ENCODE data around the gene RPL41.

Gene RPL41

GRCh38 chr12:56158029-56158925, 41.8 kb downstream of the RPL41 start, which contains the start of gene MYL6:
Gene MYL6, plus strand, starts transcription at chr12:56158359. Its CDS starts 43 bp downstream, at chr12:56158402.
- POLR2A ChIA-PET, result interaction anchor here (0.5 to 2.8 kb wide), 18 partner anchors 10 to 478 kb away, joined by 3 to 42 read pairs (median 4); partner anchors contain the start of genes ESYT1, PA2G4, RNF41 and SMARCC2
- Histone ChIP-seq H3K4me3 (ENCODE audit: low read depth, low read length) (peak within 1 kb of the TSS; percentile 90), H3K4me1 (ENCODE audit: control insufficient read depth, insufficient read depth, low read length) (peaks cover 3% of the 10 kb centered on the region; the same call in 1 of the 2 replicates), H3K9me3 (ENCODE audit: control insufficient read depth, insufficient read depth, low read depth, low read length) (no peaks in the 10 kb centered on the region), H3K27ac (ENCODE audit: extremely low read depth, low read depth, low read length) (peak within 1 kb of the TSS; percentile 92), H3K36me3 (ENCODE audit: control insufficient read depth in 2 of 2, insufficient read depth in 1 of 2, low read length in 2 of 2) (peaks cover 16 to 63% of the 10 kb centered on the region in 2 experiments)
- CTCF ChIA-PET, result interaction anchor here (0.6 to 2.0 kb wide), 6 partner anchors 31 to 396 kb away, joined by 3 to 17 read pairs (median 6); partner anchors contain the start of genes ERBB3, ESYT1 and SMARCC2
- TF ChIP-seq SP2 (tag by site-specific recombination; IDR thresholded peaks at IDR 0.05) (peak; percentile 71), ZSCAN18 (tag by site-specific recombination; IDR thresholded peaks at IDR 0.05) (peak; percentile 87), ZNF366 (tag by site-specific recombination; conservative IDR thresholded peaks at IDR 0.05) (peak; percentile 65; the same call in 1 of the 2 replicates), ZNF837 (tag by site-specific recombination; IDR thresholded peaks at IDR 0.05) (peak; percentile 71; the same call in 1 of the 2 replicates), HIC1 (tag by site-specific recombination; IDR thresholded peaks at IDR 0.05) (no peak), SALL2 (tag by site-specific recombination; IDR thresholded peaks at IDR 0.05; ENCODE audit: borderline replicate concordance) (no peak; the same call in 1 of the 2 replicates), ZFP3 (tag by site-specific recombination; IDR thresholded peaks at IDR 0.05; ENCODE audit: low read depth) (0 out of 2 replicates have a peak, but pooled peaks have one; percentile 19), PRDM10 (tag by site-specific recombination; IDR thresholded peaks at IDR 0.05) (peak; percentile 99), ZNF548 (tag by site-specific recombination; IDR thresholded peaks at IDR 0.05) (no peak), ZNF266 (tag by site-specific recombination; IDR thresholded peaks at IDR 0.05; ENCODE audit: low read depth) (no peak), KLF8 (tag by site-specific recombination; IDR thresholded peaks at IDR 0.05) (peak; percentile 88), BCL11A (tag by site-specific recombination; IDR thresholded peaks at IDR 0.05; ENCODE audit: low read depth) (peak; percentile 72; the same call in 1 of the 2 replicates), ZBTB1 (tag by site-specific recombination; IDR thresholded peaks at IDR 0.05) (peak; percentile 82; the same call in 1 of the 2 replicates), ZBTB26 (tag by site-specific recombination; optimal IDR thresholded peaks at IDR 0.05) (peak; percentile 24), ZNF114 (tag by site-specific recombination; IDR thresholded peaks at IDR 0.05) (no peak), ZNF335 (tag by site-specific recombination; conservative IDR thresholded peaks at IDR 0.05) (peak; percentile 67), ZBTB10 (tag by site-specific recombination; IDR thresholded peaks at IDR 0.05) (peak; percentile 83), ZBTB7A (tag by site-specific recombination; IDR thresholded peaks at IDR 0.05; ENCODE audit: low read depth) (peak; percentile 88), ZNF24 (tag by site-specific recombination; IDR thresholded peaks at IDR 0.05) (peak; percentile 86), ZNF10 (tag by site-specific recombination; IDR thresholded peaks at IDR 0.05) (no peak; the same call in 1 of the 2 replicates), ZNF133 (tag by site-specific recombination; IDR thresholded peaks at IDR 0.05) (no peak), ZNF658 (tag by site-specific recombination; IDR thresholded peaks at IDR 0.05) (no peak), ZNF157 (tag by site-specific recombination; IDR thresholded peaks at IDR 0.05) (peak; percentile 32; the same call in 1 of the 2 replicates), ZSCAN23 (tag by site-specific recombination; IDR thresholded peaks at IDR 0.05) (peak; percentile 82; the same call in 1 of the 2 replicates)

Measured in HEK293 (cell line).